NCI-H226 (cell line): ENCODE measurements around the gene BMP8A.
"Not testable (repeated sequence)": the region's sequence is repeated elsewhere in the genome, so short reads cannot be mapped to it uniquely, and the experiment has no call there.

Experiments
- DNase-seq: peaks from one replicate; pipeline ENCODE4 v3.0.0-alpha.2; 2015

Gene BMP8A

DNA sequence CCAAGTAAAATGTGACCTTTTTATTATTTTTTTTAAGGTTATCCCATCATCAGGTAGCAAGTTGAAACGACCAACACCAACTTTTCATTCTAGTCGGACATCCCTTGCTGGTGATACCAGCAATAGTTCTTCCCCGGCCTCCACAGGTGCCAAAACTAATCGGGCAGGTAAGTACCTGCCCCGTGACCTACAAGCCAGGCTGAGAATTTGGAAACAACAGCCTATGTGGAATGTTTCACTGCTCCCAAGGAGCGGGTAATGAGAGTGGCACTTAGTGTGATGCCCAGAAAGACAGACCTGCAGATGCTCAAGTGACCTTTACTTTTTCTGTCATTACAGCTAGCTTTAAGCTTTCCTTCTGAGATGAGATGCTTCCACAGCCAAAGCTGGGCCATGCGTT, 6.9 kb upstream of the BMP8A start:
- no peak for DNase-seq

- no peak for DNase-seq
Measured at GRCh38 chr1:39485046-39485803, 6.2 kb upstream of the BMP8A start.

DNA sequence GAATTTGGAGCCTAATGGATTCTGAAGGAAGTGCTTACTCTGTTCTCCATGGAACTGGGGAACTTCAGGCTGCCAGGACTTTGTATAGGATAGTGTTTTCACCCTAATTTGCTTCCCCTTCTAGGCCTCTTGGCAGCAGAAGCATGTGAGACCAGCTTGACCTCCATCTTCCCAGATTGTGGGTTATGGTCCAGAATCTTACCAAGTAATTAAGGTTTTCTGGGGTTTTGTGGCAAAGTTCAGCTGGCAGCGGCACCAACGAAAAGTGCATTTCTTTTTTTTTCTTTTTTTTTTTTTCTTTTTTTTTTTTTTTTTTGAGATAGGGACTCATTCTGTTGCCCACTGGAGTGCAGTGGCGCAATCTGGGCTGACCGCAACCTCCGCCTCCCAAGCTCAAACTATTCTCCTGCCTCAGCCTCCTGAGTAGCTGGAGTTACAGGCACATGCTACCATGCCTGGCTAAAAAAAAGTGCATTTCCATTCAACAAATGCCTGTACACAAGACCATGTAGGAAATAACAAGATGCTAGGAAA, 3.4 kb upstream of the BMP8A start:
- no peak for DNase-seq

- no peak for DNase-seq
Measured at GRCh38 chr1:39488793-39489566, 2.5 kb upstream of the BMP8A start.

- DNase-seq: no peak
Measured at GRCh38 chr1:39489567-39490239, 1.7 kb upstream of the BMP8A start.

GRCh38 chr1:39490596-39491145, 765 bp upstream of the BMP8A start:
- DNase-seq: no peak

DNA sequence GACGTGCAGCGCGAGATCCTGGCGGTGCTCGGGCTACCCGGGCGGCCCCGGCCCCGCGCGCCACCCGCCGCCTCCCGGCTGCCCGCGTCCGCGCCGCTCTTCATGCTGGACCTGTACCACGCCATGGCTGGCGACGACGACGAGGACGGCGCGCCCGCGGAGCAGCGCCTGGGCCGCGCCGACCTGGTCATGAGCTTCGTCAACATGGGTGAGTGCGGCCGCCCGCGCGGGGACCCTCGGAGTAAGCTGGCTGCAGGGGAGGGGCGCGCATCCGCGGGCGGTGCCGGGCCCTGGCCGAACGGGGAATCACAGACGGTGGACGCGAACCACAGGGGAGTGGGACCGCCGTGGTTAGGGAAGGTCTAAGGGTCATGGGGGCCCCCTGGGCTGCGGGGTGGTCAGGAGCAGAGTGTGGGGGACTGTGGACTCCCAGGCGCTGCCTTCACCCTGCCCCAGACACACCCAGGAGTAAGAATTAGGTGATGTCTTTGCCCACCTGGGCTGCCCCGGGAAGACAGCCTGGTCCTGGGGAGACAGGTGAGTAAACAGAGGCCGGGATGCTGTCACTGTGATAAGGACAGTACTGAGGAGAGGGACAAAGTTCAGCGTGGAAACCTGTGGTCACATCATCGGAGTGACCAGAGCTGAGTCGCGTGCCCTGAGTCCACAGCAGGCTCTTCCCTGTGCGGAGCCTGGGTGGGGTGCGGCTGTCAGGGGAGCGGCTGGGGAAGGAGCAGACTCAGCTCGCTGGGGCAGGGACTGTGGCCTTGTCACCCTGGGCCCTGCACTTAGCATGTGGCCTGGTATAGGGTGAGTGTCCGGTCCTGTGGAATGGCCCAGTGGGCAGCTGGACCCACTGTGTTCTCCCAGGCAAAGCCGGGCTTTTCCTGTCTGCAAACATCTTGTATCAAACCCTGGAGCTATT, 944 bp downstream of the BMP8A start:
- not testable (repeated sequence) for DNase-seq

DNA sequence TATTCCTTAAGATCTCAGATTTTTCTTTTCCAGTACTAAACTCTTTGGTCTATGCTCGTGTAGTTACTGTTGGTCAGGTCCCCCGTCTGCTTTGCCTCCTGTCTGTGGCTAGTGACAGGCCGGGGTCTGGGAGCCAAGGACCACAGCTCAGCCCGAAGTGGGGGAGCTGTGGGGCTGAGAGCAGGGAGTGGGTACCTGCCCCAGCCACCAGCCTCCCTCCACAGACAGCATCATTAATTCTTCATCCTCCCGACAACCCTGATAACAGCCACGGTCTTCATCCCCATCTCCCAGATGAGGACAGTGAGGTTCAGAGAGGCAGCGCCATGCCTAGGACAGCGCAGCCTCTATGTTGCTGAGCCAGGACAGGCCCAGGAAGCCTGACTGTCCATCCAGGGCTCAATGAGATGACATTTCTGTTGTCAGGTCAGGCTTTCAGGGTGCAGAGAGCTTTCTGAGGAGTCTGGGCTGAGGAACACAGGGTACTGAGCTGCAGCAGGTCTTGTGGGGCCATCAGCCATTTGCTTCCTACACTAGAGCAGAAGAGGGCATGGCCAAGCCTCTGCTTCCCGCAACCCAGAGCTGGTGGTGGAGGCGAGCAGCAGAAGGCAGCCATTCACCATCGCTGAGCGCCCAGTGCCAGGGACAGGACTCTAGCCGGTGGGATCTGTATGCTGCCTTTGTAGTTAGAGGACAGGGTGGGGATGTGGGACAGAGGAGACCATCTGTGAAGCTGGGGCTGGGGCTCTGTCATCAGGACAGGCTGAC, 1.8 kb downstream of the BMP8A start:
- DNase-seq: not testable (repeated sequence)

DNA sequence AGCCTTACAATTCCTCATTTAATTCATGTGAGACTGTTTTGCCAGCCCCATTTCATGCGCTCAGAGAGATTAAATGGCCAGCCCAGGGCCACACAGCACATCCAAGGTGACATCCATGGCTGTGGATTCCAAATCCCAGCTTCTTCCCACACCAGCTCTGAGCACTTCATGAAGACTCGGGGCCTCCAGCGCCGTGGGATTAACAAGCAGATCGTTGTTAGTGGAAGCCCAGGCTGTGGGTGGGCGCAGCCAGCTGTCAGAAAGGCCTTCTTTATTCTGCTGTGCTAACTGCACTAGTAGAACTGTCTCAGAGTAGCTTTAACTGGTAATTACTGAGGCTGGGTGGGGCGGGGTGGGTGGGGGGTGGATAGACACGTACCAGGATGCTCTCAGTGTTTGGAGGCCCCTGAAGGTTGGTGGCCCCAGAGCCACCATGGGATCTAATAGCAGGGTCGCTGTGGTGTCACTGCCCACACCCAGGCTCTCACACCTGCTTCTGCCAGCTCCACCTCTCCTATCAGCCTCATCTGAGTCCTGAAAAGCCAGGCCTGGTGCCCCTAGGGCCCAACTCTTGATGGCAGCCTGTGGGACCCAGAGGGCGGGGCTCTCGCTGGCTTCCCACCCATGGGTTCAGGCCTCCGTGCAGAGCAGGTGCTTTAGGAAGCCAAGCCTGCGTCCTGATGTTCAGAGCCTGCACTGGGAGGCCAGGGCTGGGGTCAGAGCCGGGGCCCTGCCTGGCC, 3.4 kb downstream of the BMP8A start:
- DNase-seq: no peak

- not testable (repeated sequence) for DNase-seq
Measured at GRCh38 chr1:39496520-39496919, 5.1 kb downstream of the BMP8A start.

DNA sequence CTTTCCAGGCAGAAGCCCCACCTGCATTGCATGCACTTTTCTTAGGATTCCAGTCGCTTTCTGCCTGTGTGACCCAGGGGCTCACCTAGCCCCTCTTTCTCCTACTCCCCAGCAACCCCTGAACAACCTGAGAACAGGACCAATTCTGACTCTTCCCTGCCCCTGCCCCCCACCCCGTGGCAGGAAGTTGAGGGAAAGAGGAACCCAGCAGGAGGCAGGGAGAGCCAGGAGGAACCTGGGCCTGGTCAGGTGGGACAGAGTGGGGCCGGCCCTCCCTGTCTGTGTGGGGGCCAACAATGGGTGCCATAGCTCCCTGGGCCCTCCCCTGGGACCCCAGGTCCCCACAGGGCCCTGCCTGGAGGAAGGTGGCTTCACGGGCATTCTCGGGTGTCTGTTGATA, 6.1 kb downstream of the BMP8A start:
- no peak for DNase-seq

DNA sequence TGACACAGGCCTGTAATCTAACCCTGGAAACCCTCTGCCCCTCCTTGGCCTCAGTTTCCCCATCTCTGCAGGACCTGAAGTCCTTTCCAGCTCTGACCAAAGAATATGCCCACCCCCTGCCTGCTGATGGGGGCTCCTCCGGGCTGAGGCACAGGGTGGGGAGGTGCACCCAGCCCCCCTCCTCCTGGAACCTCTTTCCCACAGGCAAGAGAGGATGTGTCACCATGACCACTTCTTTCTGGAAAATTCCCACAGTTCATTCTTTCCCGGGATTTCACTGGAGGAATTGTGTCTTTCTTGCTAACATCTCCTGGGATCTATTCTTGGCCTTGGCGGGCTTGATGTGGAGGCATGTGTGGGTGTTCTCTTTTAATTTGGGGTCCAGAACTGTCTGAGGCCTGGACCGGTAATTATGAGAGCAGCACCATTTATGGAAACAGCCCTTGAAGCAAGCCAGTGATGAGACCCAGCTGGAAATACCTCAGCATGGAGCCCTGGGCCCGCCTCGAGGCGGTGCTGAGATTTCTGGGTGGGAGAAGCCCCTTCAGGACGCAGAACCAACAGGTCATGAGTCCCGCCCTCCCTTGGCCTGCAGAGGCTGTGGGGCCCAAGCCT, 6.8 kb downstream of the BMP8A start:
- not testable (repeated sequence) for DNase-seq

DNA sequence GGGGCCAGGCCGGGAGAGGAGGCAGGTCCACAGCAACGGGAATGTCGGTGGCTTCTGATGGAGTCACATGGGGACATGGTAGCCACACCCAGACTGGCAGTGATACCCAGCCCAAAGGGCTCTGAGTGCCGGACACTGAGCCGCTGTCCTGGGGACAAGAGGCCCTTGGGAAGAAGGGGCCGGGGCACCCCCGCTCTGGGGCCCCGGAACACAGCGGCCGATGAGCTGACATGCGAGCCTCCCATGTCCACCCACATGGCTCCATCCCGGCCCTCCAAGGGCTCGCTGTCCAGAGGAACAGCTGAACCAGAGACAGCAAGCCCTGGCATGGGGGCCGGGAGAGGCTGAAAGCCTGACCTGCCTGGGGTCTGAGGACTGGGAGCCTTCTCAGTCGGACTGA, 7.4 kb downstream of the BMP8A start:
- DNase-seq: not testable (repeated sequence)

- no peak for DNase-seq
Measured at GRCh38 chr1:39499668-39500067, 8.2 kb downstream of the BMP8A start.

GRCh38 chr1:39500862-39501389, 9.5 kb downstream of the BMP8A start:
- DNase-seq: no peak

GRCh38 chr1:39501666-39502065, 10.2 kb downstream of the BMP8A start:
- peak; percentile 35 for DNase-seq

DNA sequence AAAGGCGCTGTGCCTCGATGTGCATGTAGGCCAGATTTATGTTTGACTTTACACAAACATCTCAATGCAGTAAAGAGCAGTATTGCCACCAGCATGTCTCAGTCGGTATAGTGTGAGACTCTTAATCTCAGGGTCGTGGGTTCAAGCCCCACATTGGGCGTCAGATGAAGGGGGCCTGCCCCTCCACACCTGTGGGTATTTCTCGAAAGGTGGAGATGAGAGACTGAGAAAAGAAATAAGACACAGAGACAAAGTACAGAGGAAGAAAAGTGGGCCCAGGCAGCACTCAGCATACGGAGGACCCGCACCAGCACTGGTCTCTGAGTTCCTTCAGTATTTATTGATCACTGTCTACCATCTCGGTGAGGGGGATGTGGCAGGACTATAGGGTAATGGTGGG, 13.0 kb downstream of the BMP8A start:
- not testable (repeated sequence) for DNase-seq

DNA sequence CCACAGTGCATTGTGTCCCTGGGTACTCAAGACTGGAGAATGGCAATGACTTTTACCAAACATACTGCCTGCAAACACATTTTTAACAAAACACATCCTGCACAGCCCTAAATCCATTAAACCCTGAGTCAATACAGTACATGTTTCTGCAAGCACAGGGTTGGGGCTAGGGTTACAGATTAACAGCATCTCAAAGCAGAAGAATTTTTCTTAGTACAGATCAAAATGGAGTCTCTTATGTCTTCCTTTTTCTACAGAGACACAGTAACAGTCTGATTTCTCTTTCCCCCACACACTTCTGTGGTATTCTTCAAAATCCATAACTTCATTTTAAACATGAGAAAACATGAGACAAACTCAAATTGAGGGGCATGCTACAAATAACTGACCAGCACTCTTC, 13.9 kb downstream of the BMP8A start:
- DNase-seq: no peak

DNA sequence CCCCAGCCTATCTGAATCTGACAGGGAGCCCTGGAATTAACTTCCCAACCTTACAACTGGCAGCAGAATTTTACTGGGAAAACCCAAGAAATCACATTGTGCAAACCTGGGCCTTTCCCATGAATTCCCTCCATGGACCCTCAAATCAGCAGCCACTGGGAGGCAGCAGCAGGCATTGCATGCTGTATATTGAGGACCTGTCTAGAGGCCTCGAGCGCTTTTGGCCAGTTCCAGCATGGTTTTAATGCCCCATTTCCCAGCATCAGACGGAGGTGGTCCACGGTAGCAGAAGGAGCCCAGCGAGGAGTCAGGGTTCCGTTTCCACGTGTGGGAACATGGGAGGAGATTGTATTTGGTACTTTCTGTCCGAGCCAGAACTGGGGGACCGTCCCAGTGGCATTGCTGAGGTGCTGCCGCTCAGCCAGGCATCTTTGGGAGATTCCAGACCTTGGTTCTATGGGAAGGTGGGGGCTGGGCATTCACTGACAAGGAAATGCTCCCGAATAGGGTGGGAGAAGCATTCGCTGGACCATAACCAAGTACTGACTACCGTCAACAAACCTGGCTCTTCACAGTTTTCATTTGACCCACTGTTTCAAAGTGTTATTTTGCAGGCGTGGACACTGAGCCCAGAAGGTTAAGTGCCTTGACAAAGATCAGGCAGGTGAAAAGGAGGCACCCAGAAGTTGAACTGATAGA, 15.9 kb downstream of the BMP8A start:
- DNase-seq: no peak
